Astrocyte of the hippocampus (primary cell): ENCODE results near the gene LHX6.

Source experiments
- DNase-seq: peaks from one replicate; pipeline ENCODE4 v3.0.0; 2011; ENCODE audit warnings: low read depth, low spot score

Gene LHX6

GRCh38 chr9:122228568-122229484, at the start of gene LHX6:
LHX6 (minus strand) TSS chr9:122228957; CDS start chr9:122228740, 217 bp downstream.
- peak; percentile 53 for DNase-seq

- DNase-seq = no peak
Measured at GRCh38 chr9:122277285-122277897, 48.6 kb upstream of the LHX6 start.

GRCh38 chr9:122276096-122276495, 47.3 kb upstream of the LHX6 start:
- DNase-seq = no peak

- no peak for DNase-seq
Measured at GRCh38 chr9:122274055-122274454, 45.3 kb upstream of the LHX6 start.

GRCh38 chr9:122268041-122268814, 39.5 kb upstream of the LHX6 start:
- no peak for DNase-seq

- no peak for DNase-seq
Measured at GRCh38 chr9:122265149-122265915, 36.6 kb upstream of the LHX6 start.

GRCh38 chr9:122264360-122265148, 35.8 kb upstream of the LHX6 start, which contains the start of the genes MRRF and RBM18:
MRRF (plus strand) TSS chr9:122264882; CDS start chr9:122270892, 6,010 bp downstream.
RBM18 (minus strand) TSS chr9:122264840; CDS start chr9:122261492, 3,348 bp downstream.
- peak; percentile 98 for DNase-seq

- DNase-seq = no peak
Measured at GRCh38 chr9:122263699-122264349, 35.1 kb upstream of the LHX6 start.

- no peak for DNase-seq
Measured at GRCh38 chr9:122262073-122262472, 33.3 kb upstream of the LHX6 start.

- DNase-seq = peak; percentile 44
Measured at GRCh38 chr9:122261469-122261881, 32.7 kb upstream of the LHX6 start.

GRCh38 chr9:122258886-122259415, 30.2 kb upstream of the LHX6 start:
- DNase-seq = no peak

GRCh38 chr9:122256206-122256605, 27.4 kb upstream of the LHX6 start:
- DNase-seq = no peak

- no peak for DNase-seq
Measured at GRCh38 chr9:122254761-122255160, 26.0 kb upstream of the LHX6 start.

GRCh38 chr9:122252796-122253195, 24.0 kb upstream of the LHX6 start:
- no peak for DNase-seq

- no peak for DNase-seq
Measured at GRCh38 chr9:122251351-122251750, 22.6 kb upstream of the LHX6 start.

- DNase-seq = no peak
Measured at GRCh38 chr9:122248448-122248865, 19.7 kb upstream of the LHX6 start.

- no peak for DNase-seq
Measured at GRCh38 chr9:122246666-122247065, 17.9 kb upstream of the LHX6 start.

- no peak for DNase-seq
Measured at GRCh38 chr9:122244349-122244748, 15.6 kb upstream of the LHX6 start.

GRCh38 chr9:122239722-122240121, 11.0 kb upstream of the LHX6 start:
- DNase-seq = no peak

GRCh38 chr9:122236681-122237080, 7.9 kb upstream of the LHX6 start:
- no peak for DNase-seq
